DMS53 treated with DMSO at 0.1 percent for 48 hours (cell line): ENCODE measurements around the gene B9D2.
A peak's percentile ranks its signal among the peaks of the same experiment; 100 is the strongest.

Experiments
- DNase-seq: peaks from one replicate; lab custom pipeline; 2025; ENCODE audit not compliant: unreplicated experiment; lab: John Stamatoyannopoulos, UW

Gene B9D2

GRCh38 chr19:41310033-41310831 lies 53.7 kb downstream of the B9D2 start, which contains the start of gene CCDC97:
CCDC97 (plus strand) TSS chr19:41310172; CDS start chr19:41310311, 139 bp downstream.
- DNase-seq: peak; percentile 74

GRCh38 chr19:41309180-41310032 lies 54.5 kb downstream of the B9D2 start:
- DNase-seq: peak; percentile 68

GRCh38 chr19:41308450-41309179 lies 55.3 kb downstream of the B9D2 start:
- DNase-seq: peak; percentile 73

- no peak for DNase-seq
Observed at GRCh38 chr19:41307954-41308449, 55.9 kb downstream of the B9D2 start.

- DNase-seq: no peak
Observed at GRCh38 chr19:41307090-41307875, 56.7 kb downstream of the B9D2 start.

- no peak for DNase-seq
Observed at GRCh38 chr19:41305927-41306793, 57.8 kb downstream of the B9D2 start.

- DNase-seq: no peak
Observed at GRCh38 chr19:41304706-41305483, 59.1 kb downstream of the B9D2 start.
